HL-60 (cell line): Measurements from ENCODE around the gene SLC33A1.

ENCODE experiments used
- CTCF ChIP-seq: IDR thresholded peaks from one replicate; pipeline ENCODE4 v1.5.1; 2011; ENCODE audit warnings: low read length, control low read depth, inconsistent platforms; ENCODE audit not compliant: insufficient read depth
- GABPA ChIP-seq: IDR thresholded peaks from 2 replicates; pipeline ENCODE4 v1.6.1; 2012; ENCODE audit warnings: low read depth
- POLR2AphosphoS5 ChIP-seq: IDR thresholded peaks from 2 replicates; pipeline ENCODE4 v1.6.1; 2012; ENCODE audit warnings: low read depth
- REST ChIP-seq: IDR thresholded peaks from 2 replicates; pipeline ENCODE4 v1.6.1; 2012; ENCODE audit warnings: low read depth; ENCODE audit not compliant: insufficient replicate concordance
- SPI1 ChIP-seq: IDR thresholded peaks from 2 replicates; pipeline ENCODE4 v1.6.1; 2012; ENCODE audit warnings: low read depth, mild to moderate bottlenecking, borderline replicate concordance

- TF ChIP-seq CTCF (no peak), REST (no peak), GABPA (no peak), SPI1 (no peak), POLR2AphosphoS5 (no peak)
These were observed 48.9 kb downstream of the SLC33A1 start for GRCh38 chr3:155805204-155805801.
